HepG2 (cell line): ENCODE measurements around the gene RBM44. TPM values are rescaled to one million over a fixed set of nuclear protein-coding genes. Genes with fewer than 3 reads are reported as not detected.

Experiments
- ATAC-seq: fragments of 200-7000 bp; cut with Tn5 transposase; 3 replicates; pipeline ENCODE4 v1.9.1; 2020; ENCODE audit warnings: mild to moderate bottlenecking, moderate library complexity
- BruUV-seq: library from RNA; stranded (reverse); fragments of 400-500 nt; replicated peaks from 2 replicates; lab custom pipeline; 2021; lab: Mats Ljungman, UMichigan
- CTCF ChIA-PET: fragments of 300-600 bp; formaldehyde crosslinking; extraction: SDS; loops from one replicate; lab custom pipeline; 2021; ENCODE audit warnings: low total read pairs, inconsistent platforms, low intra/inter-chr PET ratio; lab: Yijun Ruan, JAX
- POLR2A ChIA-PET: fragments of 350-600 bp; sonication (Branson Sonifier 250); formaldehyde crosslinking; loops from one replicate; lab custom pipeline; 2020; ENCODE audit warnings: antibody characterized with exemption, inconsistent platforms; lab: Yijun Ruan, JAX
- DNase-seq: peaks from one replicate; pipeline ENCODE4 v3.0.0-alpha.2; 2015; ENCODE audit warnings: low spot score
- FAIRE-seq: peaks from 3 replicates; lab custom pipeline; 2011; peaks lifted over from hg19 to GRCh38; lab: Jason Lieb, UNC
- H2AFZ ChIP-seq: one replicate; pipeline ENCODE4 v1.6.1; 2011; ENCODE audit warnings: low read length, inconsistent platforms
- H3K27ac ChIP-seq: fragments of 300-600 bp; 3 replicates; pipeline ENCODE4 v1.8.0; 2011; ENCODE audit warnings: mixed run types, mild to moderate bottlenecking, mixed read lengths, low read length, inconsistent platforms; ENCODE audit not compliant: insufficient read depth; ENCODE audit errors: extremely low read length
- H3K27me3 ChIP-seq, 2 experiments: fragments of 200-600 bp in 1 of 2; 2 replicates in 1 of 2; 3 replicates in 1 of 2; pipeline versions ENCODE4 v1.6.0 to v1.8.0; 2011; ENCODE audit warnings: low read length in 2 of 2, mild to moderate bottlenecking in 2 of 2, moderate library complexity in 2 of 2, inconsistent platforms in 1 of 2; ENCODE audit not compliant: insufficient read depth in 2 of 2, control insufficient read depth in 1 of 2
- H3K36me3 ChIP-seq, 2 experiments: fragments of 200-600 bp in 1 of 2; replicated peaks in 1 of 2; 2 replicates in 1 of 2; 3 replicates in 1 of 2; pipeline versions ENCODE4 v1.5.1 to v1.8.0; 2011; ENCODE audit warnings: low read length in 2 of 2, inconsistent platforms in 1 of 2; ENCODE audit not compliant: insufficient read depth in 2 of 2, control insufficient read depth in 1 of 2
- H3K4me1 ChIP-seq: 2 replicates; pipeline ENCODE4 v1.5.1; 2012; ENCODE audit warnings: low read length, inconsistent platforms; ENCODE audit not compliant: insufficient read depth
- H3K4me2 ChIP-seq: 2 replicates; pipeline ENCODE4 v1.6.0; 2011; ENCODE audit warnings: low read depth, low read length, inconsistent platforms
- H3K4me3 ChIP-seq, 3 experiments: fragments of 200-600 bp in 1 of 3; sonication (generic), shearing (Covaris generic) in 1 of 3; replicated peaks in 1 of 3; 2 replicates each; pipeline ENCODE4 v1.5.1; 2011 to 2016; ENCODE audit warnings: low read length in 3 of 3, inconsistent platforms in 2 of 3, low read depth in 2 of 3, mild to moderate bottlenecking in 2 of 3, control low read depth in 1 of 3, mixed read lengths in 1 of 3; ENCODE audit not compliant: insufficient read depth in 1 of 3
- H3K79me2 ChIP-seq: one replicate; pipeline ENCODE4 v1.6.1; 2011; ENCODE audit warnings: low read length, inconsistent platforms; ENCODE audit not compliant: insufficient read depth
- H3K9ac ChIP-seq: 2 replicates; pipeline ENCODE4 v1.6.0; 2011; ENCODE audit warnings: mild to moderate bottlenecking, low read depth, low read length, inconsistent platforms; ENCODE audit not compliant: insufficient read depth
- H3K9me3 ChIP-seq: 2 replicates; pipeline ENCODE4 v1.5.1; 2012; ENCODE audit warnings: mild to moderate bottlenecking, low read length
- H4K20me1 ChIP-seq: 2 replicates; pipeline ENCODE4 v1.6.0; 2011; ENCODE audit warnings: inconsistent platforms, mild to moderate bottlenecking, low read length, moderate library complexity; ENCODE audit not compliant: insufficient read depth
- ELF4 ChIP-seq: sonication (generic); formaldehyde crosslinking; IDR thresholded peaks from 2 replicates; pipeline ENCODE4 v1.5.0; 2020; ENCODE audit warnings: missing genetic modification reagents, mild to moderate bottlenecking, moderate library complexity, borderline replicate concordance
- HMG20B ChIP-seq: conservative IDR thresholded peaks from 2 replicates; pipeline ENCODE4 v1.6.1; 2016; ENCODE audit warnings: missing genetic modification reagents, missing compliant biosample characterization
- IKZF1 ChIP-seq: fragments of 450-650 bp; IDR thresholded peaks from 2 replicates; pipeline ENCODE4 v1.7.1; 2016
- MAFK ChIP-seq, 2 experiments: IDR thresholded peaks in 1 of 2; conservative IDR thresholded peaks in 1 of 2; 2 replicates each; pipeline ENCODE4 v1.6.1; 2011; ENCODE audit warnings: improper control_type of control experiment in 2 of 2, low read length in 2 of 2
- MTA3 ChIP-seq: sonication (generic); formaldehyde crosslinking; IDR thresholded peaks from 2 replicates; pipeline ENCODE4 v1.4.0; 2020; ENCODE audit warnings: missing genetic modification reagents
- NCOA2 ChIP-seq: sonication (generic); formaldehyde crosslinking; IDR thresholded peaks from 2 replicates; pipeline ENCODE4 v1.8.0; 2022; ENCODE audit warnings: inconsistent platforms
- PHB2 ChIP-seq: fragments of 450-650 bp; IDR thresholded peaks from 2 replicates; pipeline ENCODE4 v1.6.1; 2018; ENCODE audit not compliant: partially characterized antibody
- RAD51 ChIP-seq: fragments of 450-650 bp; IDR thresholded peaks from 2 replicates; pipeline ENCODE4 v1.6.1; 2016; ENCODE audit warnings: borderline replicate concordance
- TIGD3 ChIP-seq: sonication (generic); formaldehyde crosslinking; IDR thresholded peaks from 2 replicates; pipeline ENCODE4 v1.5.1; 2020; ENCODE audit warnings: mild to moderate bottlenecking, missing genetic modification reagents, borderline replicate concordance
- ZFP41 ChIP-seq: sonication (generic); formaldehyde crosslinking; IDR thresholded peaks from 2 replicates; pipeline ENCODE4 v1.4.0; 2020; ENCODE audit warnings: mild to moderate bottlenecking, missing genetic modification reagents, borderline replicate concordance
- ZMYM3 ChIP-seq: sonication (generic); formaldehyde crosslinking; IDR thresholded peaks from 2 replicates; pipeline ENCODE4 v1.5.1; 2020; ENCODE audit warnings: mild to moderate bottlenecking, missing genetic modification reagents
- ZNF234 ChIP-seq: sonication (generic); formaldehyde crosslinking; conservative IDR thresholded peaks from 2 replicates; pipeline ENCODE4 v1.5.1; 2020; ENCODE audit warnings: mild to moderate bottlenecking, missing genetic modification reagents
- ZNF318 ChIP-seq: sonication (generic); formaldehyde crosslinking; IDR thresholded peaks from 2 replicates; pipeline ENCODE4 v1.4.0; 2020; ENCODE audit warnings: mild to moderate bottlenecking, missing genetic modification reagents
- ZNF543 ChIP-seq: sonication (generic); formaldehyde crosslinking; IDR thresholded peaks from 2 replicates; pipeline ENCODE4 v1.4.0; 2020; ENCODE audit warnings: mild to moderate bottlenecking, missing genetic modification reagents
- ZSCAN31 ChIP-seq: sonication (generic); formaldehyde crosslinking; IDR thresholded peaks from 2 replicates; pipeline ENCODE4 v1.5.0; 2020; ENCODE audit warnings: low read depth, mild to moderate bottlenecking, missing genetic modification reagents
- WGBS: methylation state at CpG from one replicate; pipeline ENCODE4 v1.1.6; 2017; ENCODE audit warnings: low lambda C conversion rate; 5-methylcytosine and 5-hydroxymethylcytosine counted together
- in situ Hi-C: cut with HindIII; loops from 2 replicates; pipeline ENCODE4 v1.10.0; 2017; ENCODE audit warnings: low pct_unique_long_range_greater_than_20kb; ENCODE audit not compliant: extremely low pct_ligation_motif_present
- intact Hi-C: fragments of 100-400 bp; cut with micrococcal nuclease; formaldehyde crosslinking; loops from one replicate; pipeline ENCODE4 v1.10.0; 2022; ENCODE audit not compliant: unreplicated experiment
- polyA plus RNA-seq, 8 experiments: library from polyadenylated mRNA; depleted of rRNA in 3 of 8; stranded (reverse) in 7 of 8; unstranded in 1 of 8; fragments of >200 nt; fragmentation: Illumina TruSeq in 4 of 8; extraction: Trizol in 4 of 8; gene quantifications; 2 replicates each; pipeline versions ENCODE4 v1.2.1 to v1.2.3, GENCODE V29; 2011 to 2016; ENCODE audit warnings: low read depth in 4 of 8, missing spikeins in 1 of 8, mixed read lengths in 1 of 8; ENCODE audit not compliant: insufficient read depth in 1 of 8
- total RNA-seq, 5 experiments: library from RNA; depleted of rRNA; stranded (reverse); fragments of >200 nt; fragmentation: Illumina TruSeq; extraction: Trizol; gene quantifications; 2 replicates each; pipeline ENCODE4 v1.2.3, GENCODE V29; 2016; ENCODE audit warnings: low read depth in 1 of 5

The RBM44 gene
- total and polyA plus RNA-seq, 2 of the 13 experiments (the other 11 are each of a cell fraction or from before 2014, with no cell fraction given): 0.13 to 0.50 TPM

GRCh38 chr2:237760506-237761502 lies 37.8 kb upstream of the RBM44 start:
- no peak overlapping the region for H3K4me2 ChIP-seq
- no peaks in the 10 kb centered on the region for H3K9me3 ChIP-seq
- no peak overlapping the region for H3K4me3 ChIP-seq
- DNase-seq (no peak), ATAC-seq (no peak), FAIRE-seq (no peak)
- in situ Hi-C loops (no loop called here), intact Hi-C loops (no loop called here)
- CTCF ChIA-PET: no interaction called here
- no peaks in the 10 kb centered on the region for H3K79me2 ChIP-seq
- H3K27ac ChIP-seq: no peak overlapping the region
- H3K4me1 ChIP-seq: no peaks in the 10 kb centered on the region
- BruUV-seq: no TSS peak
- POLR2A ChIA-PET: no interaction called here
- WGBS: 97% methylated on average over 23 of the region's 23 CpGs
- no peak overlapping the region for H3K9ac ChIP-seq
- no peaks in the 10 kb centered on the region for H4K20me1 ChIP-seq
- peaks cover 12 to 50% of the 10 kb centered on the region in 2 experiments for H3K36me3 ChIP-seq
- H2AFZ ChIP-seq: no peak overlapping the region
- H3K27me3 ChIP-seq: no peaks in the 10 kb centered on the region
- TF ChIP-seq MTA3 (no peak), ZNF234 (no peak), NCOA2 (CRISPR knock-in tag) (no peak), RAD51 (no peak), ZFP41 (CRISPR knock-in tag) (no peak), ZNF318 (CRISPR knock-in tag) (no peak), TIGD3 (no peak), MAFK (conservative IDR thresholded peaks at IDR 0.05 in 1 of 2, IDR thresholded peaks at IDR 0.05 in 1 of 2; ENCODE audit: low read length in 2 of 2) (no peak), PHB2 (no peak), ELF4 (CRISPR knock-in tag) (no peak), ZSCAN31 (no peak), ZMYM3 (CRISPR knock-in tag) (no peak), ZNF543 (CRISPR knock-in tag) (no peak), HMG20B (no peak), IKZF1 (no peak)
